D721Med (cell line): ENCODE data around the gene DPYSL5.

ENCODE experiments used
- DNase-seq: peaks from one replicate; pipeline ENCODE4 v3.0.0; 2011; ENCODE audit warnings: low spot score; ENCODE audit not compliant: insufficient read length
- FAIRE-seq: peaks from 2 replicates; lab custom pipeline; 2011; peaks lifted over from hg19 to GRCh38; lab: Jason Lieb, UNC
- TF ChIP-seq, protein P1 (sequence below): IDR thresholded peaks from 2 replicates; pipeline ENCODE4 v1.5.1; 2012; ENCODE audit warnings: mild to moderate bottlenecking, control low read depth; ENCODE audit not compliant: insufficient read depth; ENCODE audit errors: missing control alignments

DPYSL5 gene

GRCh38 chr2:26951236-26951635 lies 103.3 kb downstream of the DPYSL5 start:
- DNase-seq (no peak), FAIRE-seq (no peak)
- TF ChIP-seq, protein P1, sequence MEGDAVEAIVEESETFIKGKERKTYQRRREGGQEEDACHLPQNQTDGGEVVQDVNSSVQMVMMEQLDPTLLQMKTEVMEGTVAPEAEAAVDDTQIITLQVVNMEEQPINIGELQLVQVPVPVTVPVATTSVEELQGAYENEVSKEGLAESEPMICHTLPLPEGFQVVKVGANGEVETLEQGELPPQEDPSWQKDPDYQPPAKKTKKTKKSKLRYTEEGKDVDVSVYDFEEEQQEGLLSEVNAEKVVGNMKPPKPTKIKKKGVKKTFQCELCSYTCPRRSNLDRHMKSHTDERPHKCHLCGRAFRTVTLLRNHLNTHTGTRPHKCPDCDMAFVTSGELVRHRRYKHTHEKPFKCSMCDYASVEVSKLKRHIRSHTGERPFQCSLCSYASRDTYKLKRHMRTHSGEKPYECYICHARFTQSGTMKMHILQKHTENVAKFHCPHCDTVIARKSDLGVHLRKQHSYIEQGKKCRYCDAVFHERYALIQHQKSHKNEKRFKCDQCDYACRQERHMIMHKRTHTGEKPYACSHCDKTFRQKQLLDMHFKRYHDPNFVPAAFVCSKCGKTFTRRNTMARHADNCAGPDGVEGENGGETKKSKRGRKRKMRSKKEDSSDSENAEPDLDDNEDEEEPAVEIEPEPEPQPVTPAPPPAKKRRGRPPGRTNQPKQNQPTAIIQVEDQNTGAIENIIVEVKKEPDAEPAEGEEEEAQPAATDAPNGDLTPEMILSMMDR = no peak

DNA sequence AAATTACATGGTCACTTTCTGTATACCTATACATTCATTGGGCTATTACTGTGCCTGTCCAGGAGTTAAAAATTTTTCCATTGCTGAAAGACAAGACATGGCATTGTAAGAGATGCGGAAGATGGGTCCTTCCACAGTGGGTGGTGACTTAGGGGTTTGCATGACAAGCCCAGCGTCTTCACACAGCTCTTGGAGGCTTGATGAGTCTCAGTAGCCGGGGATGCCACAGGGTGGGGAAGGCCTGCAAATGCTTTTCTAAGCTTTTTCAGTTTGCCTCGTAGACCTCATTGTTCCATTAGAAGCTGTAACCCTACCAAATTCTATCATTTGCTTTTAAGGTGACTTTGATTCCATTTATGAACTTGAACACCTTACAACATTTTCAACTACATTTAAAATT lies 104.4 kb downstream of the DPYSL5 start:
- TF ChIP-seq, protein P1 = no peak
- DNase-seq (no peak), FAIRE-seq (no peak)

- no peak for DNase-seq
- FAIRE-seq = no peak
Observed at GRCh38 chr2:26954135-26954534, 106.2 kb downstream of the DPYSL5 start.

GRCh38 chr2:26957041-26957440 lies 109.1 kb downstream of the DPYSL5 start:
- TF ChIP-seq, protein P1 = no peak
- FAIRE-seq (no peak), DNase-seq (no peak)

More at GRCh38 chr2:26954135-26954534, 106.2 kb downstream of the DPYSL5 start:
- TF ChIP-seq, protein P1 = no peak

GRCh38 chr2:26957534-26957933 lies 109.6 kb downstream of the DPYSL5 start:
- DNase-seq (no peak), FAIRE-seq (no peak)
- TF ChIP-seq, protein P1 = no peak

DNA sequence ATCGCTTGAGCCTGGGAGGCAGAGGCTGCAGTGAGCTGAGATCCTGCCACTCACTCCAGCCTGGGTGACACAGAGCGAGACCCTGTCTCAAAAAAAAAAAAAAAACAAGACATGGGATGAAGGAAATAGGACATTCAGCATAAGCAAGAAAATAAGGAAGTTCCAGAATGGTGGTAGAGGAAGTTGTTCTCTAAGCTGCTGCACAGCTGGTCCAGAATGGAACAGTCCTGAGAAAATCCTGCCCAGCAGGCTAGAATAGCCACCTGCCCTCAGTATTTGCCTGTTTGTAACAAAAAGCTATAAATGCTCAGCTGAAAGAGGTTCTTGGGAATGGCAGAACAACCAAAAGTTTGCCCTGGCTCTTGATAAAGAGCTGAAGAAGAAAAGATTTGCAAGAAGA lies 111.4 kb downstream of the DPYSL5 start:
- FAIRE-seq (no peak), DNase-seq (no peak)
- TF ChIP-seq, protein P1 = no peak

- FAIRE-seq (no peak), DNase-seq (no peak)
- TF ChIP-seq, protein P1 = no peak
Observed at GRCh38 chr2:26964446-26965130, 116.7 kb downstream of the DPYSL5 start.
